Spleen (tissue), 11 donors: ENCODE measurements around the gene C17orf107. TPM values are rescaled to one million over a fixed set of nuclear protein-coding genes. Genes with fewer than 3 reads are reported as not detected.

Experiments used
- DNase-seq: peaks from one replicate; pipeline ENCODE4 v3.0.0-alpha.2; 2020
- H3K27ac ChIP-seq, 8 donors: fragments of 200-600 bp; sonication (generic) in 7 of 8; 1 replicate in 4 of 8; 2 replicates in 4 of 8; pipeline versions ENCODE4 v1.5.0 to v1.8.0; 2016 to 2021; ENCODE audit warnings: inconsistent platforms in 4 of 8, mild to moderate bottlenecking in 4 of 8, moderate library complexity in 1 of 8
- H3K27me3 ChIP-seq, 7 donors: fragments of 200-600 bp; sonication (generic) in 6 of 7; replicated peaks in 1 of 7; 1 replicate in 4 of 7; 2 replicates in 3 of 7; pipeline versions ENCODE4 v1.5.0 to v1.8.0; 2016 to 2021; ENCODE audit warnings: inconsistent platforms in 3 of 7, mild to moderate bottlenecking in 1 of 7
- H3K36me3 ChIP-seq, 6 donors: fragments of 200-600 bp; sonication (generic) in 5 of 6; 1 replicate in 4 of 6; 2 replicates in 2 of 6; pipeline versions ENCODE4 v1.5.0 to v1.8.0; 2016 to 2021; ENCODE audit warnings: inconsistent platforms in 2 of 6
- H3K4me1 ChIP-seq, 6 donors: fragments of 200-600 bp; sonication (generic) in 5 of 6; 1 replicate in 3 of 6; 2 replicates in 3 of 6; pipeline versions ENCODE4 v1.5.0 to v1.8.0; 2016 to 2021; ENCODE audit warnings: inconsistent platforms in 3 of 6
- H3K4me3 ChIP-seq, 8 donors: fragments of 200-600 bp; sonication (generic) in 7 of 8; 1 replicate in 4 of 8; 2 replicates in 4 of 8; pipeline versions ENCODE4 v1.5.0 to v1.8.0; 2016 to 2021; ENCODE audit warnings: inconsistent platforms in 4 of 8, mild to moderate bottlenecking in 4 of 8, moderate library complexity in 2 of 8
- H3K9me3 ChIP-seq, 8 donors: fragments of 200-600 bp; sonication (generic) in 7 of 8; 1 replicate in 4 of 8; 2 replicates in 4 of 8; pipeline versions ENCODE4 v1.5.0 to v1.8.0; 2016 to 2021; ENCODE audit warnings: inconsistent platforms in 4 of 8
- CTCF ChIP-seq, 11 experiments: fragments of 200-600 bp in 7 of 11; fragments of 450-650 bp in 4 of 11; sonication (generic) in 4 of 11; IDR thresholded peaks in 8 of 11; conservative IDR thresholded peaks in 3 of 11; 1 replicate in 7 of 11; 2 replicates in 4 of 11; pipeline versions ENCODE4 v1.4.0 to v1.8.0; 2016 to 2021; ENCODE audit warnings: antibody characterized with exemption in 11 of 11, inconsistent platforms in 4 of 11, mild to moderate bottlenecking in 1 of 11
- POLR2A ChIP-seq, 3 donors: fragments of 450-650 bp; IDR thresholded peaks; one replicate each; pipeline ENCODE4 v1.5.1; 2017; ENCODE audit warnings: antibody characterized with exemption in 3 of 3, mild to moderate bottlenecking in 1 of 3
- POLR2AphosphoS5 ChIP-seq, 3 donors: sonication (generic); formaldehyde crosslinking; IDR thresholded peaks; one replicate each; pipeline ENCODE4 v1.5.1; 2017; ENCODE audit warnings: antibody characterized with exemption in 3 of 3
- WGBS, 5 donors: extraction: QIAGEN DNeasy Blood & Tissue Kit in 3 of 5; methylation state at CpG; one replicate each; pipeline versions ENCODE4 v1.1.5 to v1.1.7; 2013 to 2018; 5-methylcytosine and 5-hydroxymethylcytosine counted together
- intact Hi-C: fragments of 100-400 bp; cut with DNase I; formaldehyde crosslinking; loops from one replicate; pipeline ENCODE4 v1.15.0; 2023; ENCODE audit warnings: low total_unique reads
- polyA plus RNA-seq, 3 donors: library from polyadenylated mRNA; stranded (reverse); fragments of 200-250 nt; gene quantifications; one replicate each; pipeline ENCODE4 v1.2.1, GENCODE V29; 2013
- total RNA-seq, 7 donors: library from RNA; depleted of rRNA in 3 of 7; stranded (reverse); fragments of >200 nt in 3 of 7; fragmentation: NEBNext Ultra II Directional in 4 of 7; extraction: Animal tissue kit (Norgen Biotek cat#: 25700) in 4 of 7; gene quantifications; one replicate each; pipeline versions ENCODE4 v1.1.0 to v1.2.1, GENCODE V29; 2016 to 2021
- donor health status: healthy with polysubstance abuse.
- donor health status: DM: no; HTN: no; CAD: no; lungs with moderate emphysema.
- donor health status: DM: no; HTN: no; CAD: no.
- donor health status: Bipolar disorder and iron deficiency.
- donor health status: healthy.
- donor health status: DM: no; HTN: no; CAD: no.
- donor health status: DM: yes; HTN: yes; CAD: no.

C17orf107 gene
- total and polyA plus RNA-seq, 10 donors, result 0.15 to 4.1 (median 2.2) TPM

- no peaks in the 10 kb centered on the region for H3K27me3 ChIP-seq
- H3K36me3 ChIP-seq, result peaks cover 8 to 100% (median 85%) of the 10 kb centered on the region in 6 donors
- no peak for DNase-seq
- WGBS, 5 donors, result 84 to 93% (median 88%) methylated on average over 14 to 23 of the region's 23 CpGs
- no peak overlapping the region for H3K27ac ChIP-seq
- H3K9me3 ChIP-seq, result no peaks in the 10 kb centered on the region
- no peak overlapping the region for H3K4me3 ChIP-seq
- intact Hi-C loops, result no loop called here
- peaks cover 0 to 8% (median 0%) of the 10 kb centered on the region in 6 donors for H3K4me1 ChIP-seq
- TF ChIP-seq POLR2A (IDR thresholded peaks at IDR 0.05), result no peak
- peak in 1 of 3 donors; percentile 6 for TF ChIP-seq POLR2AphosphoS5 (IDR thresholded peaks at IDR 0.05)
Measured at GRCh38 chr17:4892499-4893221, 6.7 kb upstream of the C17orf107 start.

GRCh38 chr17:4893272-4893671 lies 6.1 kb upstream of the C17orf107 start:
- 85 to 95% (median 87%) methylated on average over 17 to 18 of the region's 18 CpGs for WGBS, 5 donors
- TF ChIP-seq POLR2AphosphoS5 (IDR thresholded peaks at IDR 0.05) (peak in 1 of 3 donors; percentile 7), POLR2A (IDR thresholded peaks at IDR 0.05) (no peak)
- Histone ChIP-seq H3K4me3 (no peak overlapping the region), H3K36me3 (peaks cover 8 to 96% (median 79%) of the 10 kb centered on the region in 6 donors), H3K4me1 (peaks cover 0 to 10% (median 2%) of the 10 kb centered on the region in 6 donors), H3K27me3 (no peaks in the 10 kb centered on the region), H3K9me3 (no peaks in the 10 kb centered on the region), H3K27ac (no peak overlapping the region)
- DNase-seq, result no peak
- intact Hi-C loops, result no loop called here

- Histone ChIP-seq H3K4me1 (peaks cover 5 to 15% (median 8%) of the 10 kb centered on the region in 6 donors), H3K9me3 (no peaks in the 10 kb centered on the region), H3K27ac (no peak overlapping the region), H3K4me3 (no peak overlapping the region), H3K36me3 (peaks cover 8 to 89% (median 76%) of the 10 kb centered on the region in 6 donors), H3K27me3 (peaks cover 0 to 6% (median 0%) of the 10 kb centered on the region in 7 donors)
- intact Hi-C loops, result no loop called here
- no peak for DNase-seq
- TF ChIP-seq CTCF (IDR thresholded peaks at IDR 0.05 in 8 of 11, conservative IDR thresholded peaks at IDR 0.05 in 3 of 11) (no peak), POLR2AphosphoS5 (IDR thresholded peaks at IDR 0.05) (peak in 1 of 3 donors; percentile 41)
- 87 to 93% (median 91%) methylated on average over 21 to 31 of the region's 31 CpGs for WGBS, 5 donors
Measured at GRCh38 chr17:4893721-4894560, 5.4 kb upstream of the C17orf107 start.

GRCh38 chr17:4895121-4895520 lies 4.2 kb upstream of the C17orf107 start:
- no peaks in the 10 kb centered on the region for H3K9me3 ChIP-seq
- 94 to 98% (median 96%) methylated on average over 7 to 13 of the region's 13 CpGs for WGBS, 5 donors
- H3K36me3 ChIP-seq, result peaks cover 8 to 77% (median 70%) of the 10 kb centered on the region in 6 donors
- intact Hi-C loops, result no loop called here
- H3K27me3 ChIP-seq, result peaks cover 0 to 17% (median 0%) of the 10 kb centered on the region in 7 donors
- no peak for DNase-seq
- H3K4me3 ChIP-seq, result no peak overlapping the region
- peaks cover 13 to 22% (median 20%) of the 10 kb centered on the region in 6 donors for H3K4me1 ChIP-seq
- no peak for TF ChIP-seq POLR2A (IDR thresholded peaks at IDR 0.05)
- no peak for TF ChIP-seq CTCF (IDR thresholded peaks at IDR 0.05 in 8 of 11, conservative IDR thresholded peaks at IDR 0.05 in 3 of 11)
- no peak for TF ChIP-seq POLR2AphosphoS5 (IDR thresholded peaks at IDR 0.05)
- no peak overlapping the region for H3K27ac ChIP-seq
